Hematopoietic multipotent progenitor cell treated with erythropoietin and hydrocortisone succinate and interleukin-3 and kit ligand, for 4 days (in vitro differentiated cells): Measurements from ENCODE around the gene CD93.

ENCODE experiments used
- DNase-seq: peaks from one replicate; pipeline ENCODE4 v3.0.0-alpha.2; 2015

CD93 gene

GRCh38 chr20:23034721-23035671 lies 51.1 kb downstream of the CD93 start, which contains the start of gene SSTR4:
TSS of gene SSTR4 (plus strand) at chr20:23035312. CDS start at chr20:23035484, 172 bp downstream.
- no peak for DNase-seq

GRCh38 chr20:23033918-23034317 lies 52.2 kb downstream of the CD93 start:
- DNase-seq = no peak

- no peak for DNase-seq
These were observed 53.4 kb downstream of the CD93 start for GRCh38 chr20:23032750-23033078.

- DNase-seq = no peak
These were observed 53.9 kb downstream of the CD93 start for GRCh38 chr20:23032056-23032749.

DNA sequence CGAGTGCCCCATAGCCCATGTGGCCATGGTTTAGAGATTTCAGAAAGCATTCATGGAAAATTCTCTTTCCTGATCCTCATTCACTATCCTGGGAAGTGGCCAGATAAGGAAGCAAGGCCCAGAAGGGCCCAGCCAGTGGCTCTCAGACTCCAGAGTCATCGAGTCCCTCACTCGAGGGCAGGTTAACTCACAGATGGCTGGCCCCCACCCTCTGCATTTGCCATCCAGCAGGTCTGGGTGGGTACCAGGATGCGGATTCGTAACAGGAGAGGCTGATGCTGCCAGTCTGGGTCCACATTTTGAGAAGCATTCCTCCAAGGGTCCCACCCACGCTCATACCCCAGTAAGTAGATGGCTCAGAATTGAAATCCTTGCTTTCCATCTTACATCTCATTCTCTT lies 54.8 kb downstream of the CD93 start:
- no peak for DNase-seq
